HEK293 (cell line): ENCODE data around the gene PRPF19.

Experiments used
- CTCF ChIA-PET: fragments of 350-600 bp; formaldehyde crosslinking; extraction: SDS; loops from one replicate; lab custom pipeline; 2021; ENCODE audit warnings: antibody characterized with exemption; lab: Yijun Ruan, JAX
- POLR2A ChIA-PET: fragments of 300-600 bp; formaldehyde crosslinking; extraction: SDS; loops from one replicate; lab custom pipeline; 2020; ENCODE audit warnings: antibody characterized with exemption, inconsistent platforms; lab: Yijun Ruan, JAX
- H3K27ac ChIP-seq: fragments of 200-500 bp; sonication (Bioruptor generic); 2 replicates; pipeline ENCODE4 v1.5.1; 2014; ENCODE audit warnings: low read depth, low read length, control low read depth, inconsistent platforms; ENCODE audit errors: extremely low read depth
- H3K36me3 ChIP-seq, 2 experiments: fragments of 200-500 bp in 1 of 2; sonication (Bioruptor generic) in 1 of 2; 1 replicate in 1 of 2; 2 replicates in 1 of 2; pipeline ENCODE4 v1.5.1; 2014 to 2017; ENCODE audit warnings: inconsistent platforms in 2 of 2, low read length in 2 of 2; ENCODE audit not compliant: control insufficient read depth in 2 of 2, insufficient read depth in 1 of 2
- H3K4me1 ChIP-seq: fragments of 200-500 bp; sonication (Bioruptor generic); 2 replicates; pipeline ENCODE4 v1.5.1; 2014; ENCODE audit warnings: mild to moderate bottlenecking, low read length, inconsistent platforms; ENCODE audit not compliant: control insufficient read depth, insufficient read depth
- H3K4me3 ChIP-seq: 2 replicates; pipeline ENCODE4 v1.5.1; 2011; ENCODE audit warnings: low read depth, mild to moderate bottlenecking, control low read depth, low read length, moderate library complexity
- H3K9me3 ChIP-seq: fragments of 200-500 bp; sonication (Bioruptor generic); 2 replicates; pipeline ENCODE4 v1.5.1; 2014; ENCODE audit warnings: low read depth, low read length, inconsistent platforms; ENCODE audit not compliant: control insufficient read depth, insufficient read depth
- BCL11A ChIP-seq: fragments of 450-650 bp; formaldehyde crosslinking; IDR thresholded peaks from 2 replicates; pipeline ENCODE4 v1.5.1; 2016; ENCODE audit warnings: low read depth, missing biosample characterization, missing genetic modification characterization
- EGR2 ChIP-seq: fragments of 450-650 bp; formaldehyde crosslinking; IDR thresholded peaks from 2 replicates; pipeline ENCODE4 v1.5.1; 2016; ENCODE audit warnings: low read depth, missing biosample characterization, missing genetic modification characterization
- GLIS1 ChIP-seq: fragments of 450-650 bp; formaldehyde crosslinking; IDR thresholded peaks from 2 replicates; pipeline ENCODE4 v1.5.1; 2016; ENCODE audit warnings: missing biosample characterization, missing genetic modification characterization
- KLF9 ChIP-seq: fragments of 450-650 bp; formaldehyde crosslinking; IDR thresholded peaks from 2 replicates; pipeline ENCODE4 v1.5.1; 2016; ENCODE audit warnings: missing biosample characterization, missing genetic modification characterization, low read depth
- PRDM4 ChIP-seq: fragments of 450-650 bp; formaldehyde crosslinking; IDR thresholded peaks from 2 replicates; pipeline ENCODE4 v1.5.1; 2017; ENCODE audit warnings: missing biosample characterization, missing genetic modification characterization
- SCRT2 ChIP-seq: fragments of 450-650 bp; formaldehyde crosslinking; IDR thresholded peaks from 2 replicates; pipeline ENCODE4 v1.5.1; 2016; ENCODE audit warnings: missing biosample characterization, missing genetic modification characterization
- TRIM28 ChIP-seq: IDR thresholded peaks from 2 replicates; pipeline ENCODE4 v1.6.1; 2011; ENCODE audit warnings: low read length, control low read depth, borderline replicate concordance
- ZBTB1 ChIP-seq: fragments of 450-650 bp; formaldehyde crosslinking; IDR thresholded peaks from 2 replicates; pipeline ENCODE4 v1.5.1; 2016; ENCODE audit warnings: missing biosample characterization, missing genetic modification characterization
- ZBTB17 ChIP-seq: fragments of 450-650 bp; formaldehyde crosslinking; IDR thresholded peaks from 2 replicates; pipeline ENCODE4 v1.5.1; 2016; ENCODE audit warnings: missing biosample characterization, missing genetic modification characterization
- ZBTB20 ChIP-seq: fragments of 450-650 bp; formaldehyde crosslinking; IDR thresholded peaks from 2 replicates; pipeline ENCODE4 v1.5.1; 2016; ENCODE audit warnings: missing biosample characterization, missing genetic modification characterization
- ZFHX2 ChIP-seq: fragments of 450-650 bp; formaldehyde crosslinking; conservative IDR thresholded peaks from 2 replicates; pipeline ENCODE4 v1.5.1; 2016; ENCODE audit warnings: missing biosample characterization, missing genetic modification characterization
- ZFP37 ChIP-seq: fragments of 450-650 bp; formaldehyde crosslinking; IDR thresholded peaks from 2 replicates; pipeline ENCODE4 v1.5.1; 2016; ENCODE audit warnings: missing biosample characterization, missing genetic modification characterization
- ZIC2 ChIP-seq: fragments of 450-650 bp; formaldehyde crosslinking; IDR thresholded peaks from 2 replicates; pipeline ENCODE4 v1.5.1; 2016; ENCODE audit warnings: missing biosample characterization, missing genetic modification characterization
- ZNF155 ChIP-seq: fragments of 450-650 bp; formaldehyde crosslinking; IDR thresholded peaks from 2 replicates; pipeline ENCODE4 v1.5.1; 2016; ENCODE audit warnings: missing biosample characterization, missing genetic modification characterization
- ZNF184 ChIP-seq: fragments of 450-650 bp; IDR thresholded peaks from 2 replicates; pipeline ENCODE4 v1.5.1; 2018; ENCODE audit warnings: missing biosample characterization, mild to moderate bottlenecking, missing genetic modification characterization
- ZNF2 ChIP-seq: fragments of 450-650 bp; formaldehyde crosslinking; IDR thresholded peaks from 2 replicates; pipeline ENCODE4 v1.5.1; 2016; ENCODE audit warnings: missing biosample characterization, missing genetic modification characterization
- ZNF23 ChIP-seq: fragments of 450-650 bp; formaldehyde crosslinking; IDR thresholded peaks from 2 replicates; pipeline ENCODE4 v1.5.1; 2016; ENCODE audit warnings: missing biosample characterization, missing genetic modification characterization, borderline replicate concordance
- ZNF248 ChIP-seq: fragments of 450-650 bp; formaldehyde crosslinking; IDR thresholded peaks from 2 replicates; pipeline ENCODE4 v1.5.1; 2017; ENCODE audit warnings: missing biosample characterization, missing genetic modification characterization
- ZNF335 ChIP-seq: fragments of 450-650 bp; formaldehyde crosslinking; conservative IDR thresholded peaks from 2 replicates; pipeline ENCODE4 v1.5.1; 2016; ENCODE audit warnings: missing biosample characterization, missing genetic modification characterization
- ZNF354C ChIP-seq: fragments of 450-650 bp; formaldehyde crosslinking; IDR thresholded peaks from 2 replicates; pipeline ENCODE4 v1.5.1; 2016; ENCODE audit warnings: missing biosample characterization, missing genetic modification characterization, low read depth, borderline replicate concordance
- ZNF391 ChIP-seq: fragments of 450-650 bp; formaldehyde crosslinking; IDR thresholded peaks from 2 replicates; pipeline ENCODE4 v1.5.1; 2016; ENCODE audit warnings: low read depth, missing biosample characterization, missing genetic modification characterization, borderline replicate concordance
- ZNF501 ChIP-seq: fragments of 450-650 bp; formaldehyde crosslinking; IDR thresholded peaks from 2 replicates; pipeline ENCODE4 v1.5.1; 2016; ENCODE audit warnings: missing biosample characterization, missing genetic modification characterization
- ZNF654 ChIP-seq: fragments of 450-650 bp; formaldehyde crosslinking; IDR thresholded peaks from 2 replicates; pipeline ENCODE4 v1.5.1; 2016; ENCODE audit warnings: low read depth, missing biosample characterization, missing genetic modification characterization
- TF ChIP-seq, protein P1 (sequence below): fragments of 450-650 bp; formaldehyde crosslinking; IDR thresholded peaks from 2 replicates; pipeline ENCODE4 v1.5.1; 2017; ENCODE audit warnings: missing biosample characterization, missing genetic modification characterization
- TF ChIP-seq, protein P2 (sequence below): fragments of 450-650 bp; formaldehyde crosslinking; IDR thresholded peaks from 2 replicates; pipeline ENCODE4 v1.5.1; 2016; ENCODE audit warnings: missing biosample characterization, missing genetic modification characterization
- TF ChIP-seq, protein P3 (sequence below): fragments of 450-650 bp; formaldehyde crosslinking; IDR thresholded peaks from 2 replicates; pipeline ENCODE4 v1.5.1; 2016; ENCODE audit warnings: missing biosample characterization, missing genetic modification characterization

The PRPF19 gene

DNA sequence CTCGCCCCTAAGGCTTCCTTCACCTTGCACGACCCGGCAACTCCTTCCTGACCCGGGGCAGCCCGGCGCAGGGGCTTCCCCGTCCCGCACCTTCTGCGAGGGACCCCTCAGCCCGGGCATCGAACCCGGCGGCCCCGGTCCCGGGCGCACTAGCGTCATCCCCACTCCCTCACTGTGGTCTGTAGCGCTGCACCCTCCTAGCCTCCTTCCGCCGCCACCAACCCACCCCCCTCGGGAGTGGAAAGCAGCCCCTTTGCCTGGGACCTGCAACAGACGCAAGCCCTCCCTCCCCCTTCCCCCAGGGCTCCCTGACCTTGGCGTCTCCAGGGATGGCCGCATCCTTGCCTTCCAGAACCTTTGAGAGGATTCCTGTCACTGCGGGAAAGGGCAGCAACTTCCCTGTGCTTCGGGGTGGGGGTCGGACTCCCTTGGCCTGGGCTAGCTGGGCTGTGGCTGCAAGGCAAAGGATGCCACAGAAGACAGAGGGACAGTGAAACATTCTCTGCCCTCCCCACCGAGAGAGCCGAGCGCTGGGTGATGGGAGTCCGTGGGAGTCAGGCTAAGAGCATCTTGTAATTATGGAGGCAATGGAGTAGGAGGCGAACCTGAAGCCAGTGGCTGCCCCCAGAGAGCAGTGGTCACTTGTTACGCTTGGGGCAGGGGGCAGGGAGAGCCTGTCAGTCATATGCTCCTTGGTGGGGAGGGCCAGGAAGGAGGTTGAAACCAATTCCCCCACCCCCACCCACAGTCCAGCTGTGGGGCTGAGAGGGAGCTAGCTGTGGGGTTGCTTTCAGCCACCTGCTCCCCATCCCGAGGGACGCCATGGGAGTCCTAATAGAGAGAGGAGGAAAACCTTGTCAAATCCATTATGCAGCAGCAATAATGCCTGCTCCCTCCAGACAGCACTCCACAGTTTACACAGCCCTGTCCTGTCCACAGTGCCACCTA is 18.8 kb upstream of the PRPF19 start:
- H3K4me1 ChIP-seq: no peaks in the 10 kb centered on the region
- TF ChIP-seq ZNF155 (no peak), ZNF23 (no peak), GLIS1 (0 out of 2 replicates have a peak, but pooled peaks have one; percentile 13), ZFHX2 (peak; percentile 77), ZNF354C (no peak), ZNF501 (no peak), PRDM4 (tag by site-specific recombination) (no peak), ZBTB1 (tag by site-specific recombination) (no peak), ZNF391 (tag by site-specific recombination) (no peak), ZBTB17 (tag by site-specific recombination) (peak; percentile 79), ZBTB20 (peak; percentile 80; the same call in 1 of the 2 replicates), ZNF2 (no peak), TRIM28 (no peak), ZNF248 (no peak), ZFP37 (no peak), KLF9 (0 out of 2 replicates have a peak, but pooled peaks have one; percentile 19), SCRT2 (tag by site-specific recombination) (peak; percentile 79), EGR2 (tag by site-specific recombination) (peak; percentile 76), ZNF335 (tag by site-specific recombination) (peak; percentile 65; the same call in 1 of the 2 replicates), ZIC2 (tag by site-specific recombination) (peak; percentile 60), BCL11A (no peak), ZNF184 (no peak), ZNF654 (tag by site-specific recombination) (no peak)
- TF ChIP-seq, protein P1, sequence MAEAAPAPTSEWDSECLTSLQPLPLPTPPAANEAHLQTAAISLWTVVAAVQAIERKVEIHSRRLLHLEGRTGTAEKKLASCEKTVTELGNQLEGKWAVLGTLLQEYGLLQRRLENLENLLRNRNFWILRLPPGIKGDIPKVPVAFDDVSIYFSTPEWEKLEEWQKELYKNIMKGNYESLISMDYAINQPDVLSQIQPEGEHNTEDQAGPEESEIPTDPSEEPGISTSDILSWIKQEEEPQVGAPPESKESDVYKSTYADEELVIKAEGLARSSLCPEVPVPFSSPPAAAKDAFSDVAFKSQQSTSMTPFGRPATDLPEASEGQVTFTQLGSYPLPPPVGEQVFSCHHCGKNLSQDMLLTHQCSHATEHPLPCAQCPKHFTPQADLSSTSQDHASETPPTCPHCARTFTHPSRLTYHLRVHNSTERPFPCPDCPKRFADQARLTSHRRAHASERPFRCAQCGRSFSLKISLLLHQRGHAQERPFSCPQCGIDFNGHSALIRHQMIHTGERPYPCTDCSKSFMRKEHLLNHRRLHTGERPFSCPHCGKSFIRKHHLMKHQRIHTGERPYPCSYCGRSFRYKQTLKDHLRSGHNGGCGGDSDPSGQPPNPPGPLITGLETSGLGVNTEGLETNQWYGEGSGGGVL (tag by site-specific recombination): peak; percentile 79
- TF ChIP-seq, protein P2, sequence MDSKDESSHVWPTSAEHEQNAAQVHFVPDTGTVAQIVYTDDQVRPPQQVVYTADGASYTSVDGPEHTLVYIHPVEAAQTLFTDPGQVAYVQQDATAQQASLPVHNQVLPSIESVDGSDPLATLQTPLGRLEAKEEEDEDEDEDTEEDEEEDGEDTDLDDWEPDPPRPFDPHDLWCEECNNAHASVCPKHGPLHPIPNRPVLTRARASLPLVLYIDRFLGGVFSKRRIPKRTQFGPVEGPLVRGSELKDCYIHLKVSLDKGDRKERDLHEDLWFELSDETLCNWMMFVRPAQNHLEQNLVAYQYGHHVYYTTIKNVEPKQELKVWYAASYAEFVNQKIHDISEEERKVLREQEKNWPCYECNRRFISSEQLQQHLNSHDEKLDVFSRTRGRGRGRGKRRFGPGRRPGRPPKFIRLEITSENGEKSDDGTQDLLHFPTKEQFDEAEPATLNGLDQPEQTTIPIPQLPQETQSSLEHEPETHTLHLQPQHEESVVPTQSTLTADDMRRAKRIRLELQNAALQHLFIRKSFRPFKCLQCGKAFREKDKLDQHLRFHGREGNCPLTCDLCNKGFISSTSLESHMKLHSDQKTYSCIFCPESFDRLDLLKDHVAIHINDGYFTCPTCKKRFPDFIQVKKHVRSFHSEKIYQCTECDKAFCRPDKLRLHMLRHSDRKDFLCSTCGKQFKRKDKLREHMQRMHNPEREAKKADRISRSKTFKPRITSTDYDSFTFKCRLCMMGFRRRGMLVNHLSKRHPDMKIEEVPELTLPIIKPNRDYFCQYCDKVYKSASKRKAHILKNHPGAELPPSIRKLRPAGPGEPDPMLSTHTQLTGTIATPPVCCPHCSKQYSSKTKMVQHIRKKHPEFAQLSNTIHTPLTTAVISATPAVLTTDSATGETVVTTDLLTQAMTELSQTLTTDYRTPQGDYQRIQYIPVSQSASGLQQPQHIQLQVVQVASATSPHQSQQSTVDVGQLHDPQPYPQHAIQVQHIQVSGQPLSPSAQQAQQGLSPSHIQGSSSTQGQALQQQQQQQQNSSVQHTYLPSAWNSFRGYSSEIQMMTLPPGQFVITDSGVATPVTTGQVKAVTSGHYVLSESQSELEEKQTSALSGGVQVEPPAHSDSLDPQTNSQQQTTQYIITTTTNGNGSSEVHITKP (tag by site-specific recombination): peak; percentile 59
- TF ChIP-seq, protein P3, sequence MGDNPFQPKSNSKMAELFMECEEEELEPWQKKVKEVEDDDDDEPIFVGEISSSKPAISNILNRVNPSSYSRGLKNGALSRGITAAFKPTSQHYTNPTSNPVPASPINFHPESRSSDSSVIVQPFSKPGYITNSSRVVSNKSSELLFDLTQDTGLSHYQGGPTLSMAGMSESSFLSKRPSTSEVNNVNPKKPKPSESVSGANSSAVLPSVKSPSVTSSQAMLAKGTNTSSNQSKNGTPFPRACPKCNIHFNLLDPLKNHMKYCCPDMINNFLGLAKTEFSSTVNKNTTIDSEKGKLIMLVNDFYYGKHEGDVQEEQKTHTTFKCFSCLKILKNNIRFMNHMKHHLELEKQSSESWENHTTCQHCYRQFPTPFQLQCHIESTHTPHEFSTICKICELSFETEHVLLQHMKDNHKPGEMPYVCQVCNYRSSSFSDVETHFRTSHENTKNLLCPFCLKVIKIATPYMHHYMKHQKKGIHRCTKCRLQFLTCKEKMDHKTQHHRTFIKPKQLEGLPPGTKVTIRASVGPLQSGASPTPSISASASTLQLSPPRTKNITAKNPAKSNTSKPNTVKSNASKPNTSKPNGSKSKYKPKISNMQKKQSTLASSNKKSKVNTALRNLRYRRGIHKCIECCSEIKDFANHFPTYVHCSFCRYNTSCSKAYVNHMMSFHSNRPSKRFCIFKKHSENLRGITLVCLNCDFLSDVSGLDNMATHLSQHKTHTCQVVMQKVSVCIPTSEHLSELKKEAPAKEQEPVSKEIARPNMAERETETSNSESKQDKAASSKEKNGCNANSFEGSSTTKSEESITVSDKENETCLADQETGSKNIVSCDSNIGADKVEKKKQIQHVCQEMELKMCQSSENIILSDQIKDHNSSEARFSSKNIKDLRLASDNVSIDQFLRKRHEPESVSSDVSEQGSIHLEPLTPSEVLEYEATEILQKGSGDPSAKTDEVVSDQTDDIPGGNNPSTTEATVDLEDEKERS (tag by site-specific recombination): no peak
- ChIA-PET POLR2A (interaction anchor here (0.7 to 1.6 kb wide), 2 partner anchors 11 to 20 kb away, joined by 5 to 7 read pairs; partner anchors contain the start of gene TMEM109), CTCF (no interaction called here)
- peak overlapping the region; percentile 46; the same call in 1 of the 2 replicates for H3K27ac ChIP-seq
- H3K4me3 ChIP-seq: peak overlapping the region; percentile 72
- H3K36me3 ChIP-seq: peaks cover 0 to 72% of the 10 kb centered on the region in 2 experiments; a peak in 1 of 3 replicates
- no peaks in the 10 kb centered on the region for H3K9me3 ChIP-seq
